Activated CD4-positive, alpha-beta T cell treated with anti-CD3 and anti-CD28 coated beads for 48 hours (primary cell): ENCODE data around the gene SYCP2.

Source experiments
- DNase-seq: peaks from one replicate; pipeline ENCODE4 v3.0.0-alpha.2; 2020

The SYCP2 gene

GRCh38 chr20:59820204-59821041 lies 113.0 kb downstream of the SYCP2 start:
- DNase-seq = no peak

GRCh38 chr20:59819496-59820203 lies 113.8 kb downstream of the SYCP2 start:
- no peak for DNase-seq

GRCh38 chr20:59818911-59819310 lies 114.5 kb downstream of the SYCP2 start:
- DNase-seq = no peak

GRCh38 chr20:59817846-59818615 lies 115.4 kb downstream of the SYCP2 start:
- no peak for DNase-seq

- no peak for DNase-seq
These were observed 116.0 kb downstream of the SYCP2 start for GRCh38 chr20:59817406-59817805.

GRCh38 chr20:59816146-59816738 lies 117.2 kb downstream of the SYCP2 start:
- DNase-seq = no peak

GRCh38 chr20:59814840-59815340 lies 118.5 kb downstream of the SYCP2 start:
- no peak for DNase-seq

- DNase-seq = no peak
These were observed 119.2 kb downstream of the SYCP2 start for GRCh38 chr20:59813948-59814839.
